Stimulated activated naive CD8-positive, alpha-beta T cell treated with anti-CD3 and anti-CD28 coated beads, Interleukin-15, amount 100 ng/mL, for 72 hours (primary cell): Measurements from ENCODE around the gene MGST1.
"Not testable (repeated sequence)": the region's sequence is repeated elsewhere in the genome, so short reads cannot be mapped to it uniquely, and the experiment has no call there.

Source experiments
- ATAC-seq: fragments of 150-1000 bp; cut with Tn5 transposase; 2 replicates; pipeline ENCODE4 v1.10.0; 2021; ENCODE audit warnings: mild to moderate bottlenecking, moderate library complexity
- DNase-seq, 2 donors: peaks; one replicate each; pipeline ENCODE4 v3.0.0; 2021 to 2022
- H3K27ac Mint-ChIP-seq, 2 donors: one replicate each; pipeline ENCODE4 v1.8.0; 2022; ENCODE audit warnings: mild to moderate bottlenecking in 2 of 2, mixed read lengths in 2 of 2, moderate library complexity in 2 of 2
- H3K27me3 Mint-ChIP-seq: one replicate; pipeline ENCODE4 v1.8.0; 2022; ENCODE audit warnings: mixed read lengths
- H3K4me1 Mint-ChIP-seq: one replicate; pipeline ENCODE4 v1.8.0; 2022; ENCODE audit warnings: mild to moderate bottlenecking, mixed read lengths
- H3K4me3 Mint-ChIP-seq, 2 donors: one replicate each; pipeline ENCODE4 v1.8.0; 2022; ENCODE audit warnings: mild to moderate bottlenecking in 2 of 2, mixed read lengths in 2 of 2, moderate library complexity in 1 of 2
- H3K9me3 Mint-ChIP-seq, 2 donors: one replicate each; pipeline ENCODE4 v1.8.0; 2022; ENCODE audit warnings: mixed read lengths in 2 of 2

The MGST1 gene

GRCh38 chr12:16384732-16385131, 37.3 kb downstream of the MGST1 start:
- Mint-ChIP-seq H3K4me3 (no peak overlapping the region), H3K27ac (no peak overlapping the region), H3K9me3 (no peaks in the 10 kb centered on the region), H3K4me1 (no peaks in the 10 kb centered on the region), H3K27me3 (no peaks in the 10 kb centered on the region)
- DNase-seq (no peak), ATAC-seq (no peak)

DNA sequence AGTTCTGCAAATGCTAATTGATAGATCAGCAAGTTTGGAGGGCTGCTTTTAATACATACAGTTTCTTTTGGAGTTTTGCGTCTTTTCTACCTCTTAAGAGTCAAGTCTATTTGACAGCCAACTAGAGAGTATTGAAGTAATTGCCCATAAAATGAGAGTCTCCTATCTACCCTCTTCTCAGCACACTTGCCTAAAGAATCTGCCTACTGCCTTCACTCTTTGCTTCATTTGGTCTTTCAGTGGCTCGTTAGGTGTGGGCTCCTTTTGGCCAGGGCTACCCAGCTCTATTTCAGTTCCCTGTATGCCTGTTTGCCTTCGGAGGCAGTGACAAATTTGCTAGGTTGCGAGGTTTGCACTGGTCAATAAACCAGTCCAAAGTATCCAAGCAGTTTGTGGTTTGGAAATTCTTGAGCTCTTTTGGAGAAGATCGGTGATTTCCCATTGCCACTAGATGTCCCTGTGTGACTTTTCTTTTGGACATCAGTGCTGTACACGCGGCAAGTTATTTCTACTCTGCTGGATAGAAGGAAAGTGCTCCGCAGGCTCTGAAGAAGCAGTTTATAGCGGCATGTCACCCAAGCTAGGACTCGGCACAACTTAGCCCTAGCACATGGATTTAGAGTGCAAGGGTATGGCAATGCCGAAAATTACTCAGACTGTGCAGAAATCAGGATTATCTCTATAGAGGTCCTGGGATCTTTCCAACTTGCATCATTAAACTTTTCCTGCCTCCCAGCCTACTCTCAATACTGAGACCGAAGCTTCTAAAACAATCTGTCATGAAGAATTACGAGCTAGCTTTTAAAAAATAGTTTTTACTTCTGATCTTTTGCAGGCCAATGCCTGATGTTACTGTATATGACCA, 38.6 kb downstream of the MGST1 start:
- DNase-seq (no peak), ATAC-seq (no peak)
- no peak overlapping the region for H3K27ac Mint-ChIP-seq
- H3K4me3 Mint-ChIP-seq, result no peak overlapping the region
- H3K9me3 Mint-ChIP-seq, result no peaks in the 10 kb centered on the region
- no peaks in the 10 kb centered on the region for H3K4me1 Mint-ChIP-seq
- no peaks in the 10 kb centered on the region for H3K27me3 Mint-ChIP-seq

DNA sequence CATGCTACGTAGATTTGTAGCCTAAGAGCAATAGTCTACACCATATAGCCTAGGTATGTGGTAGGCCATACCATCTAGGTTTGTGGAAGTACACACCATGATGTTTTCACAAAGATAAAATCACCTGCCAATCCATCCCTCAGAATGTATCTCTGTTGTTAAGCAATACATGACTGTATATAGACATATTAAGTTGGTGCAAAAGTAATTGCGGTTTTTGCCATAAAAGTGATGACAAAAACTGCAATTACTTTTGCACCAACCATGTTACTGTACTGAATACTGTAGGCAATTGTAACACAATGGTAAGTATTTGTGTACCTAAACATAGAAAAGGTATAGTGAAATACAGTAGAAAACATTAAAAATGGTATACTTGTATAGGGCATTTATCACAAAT, 40.5 kb downstream of the MGST1 start:
- no peak overlapping the region for H3K27ac Mint-ChIP-seq
- no peaks in the 10 kb centered on the region for H3K4me1 Mint-ChIP-seq
- H3K4me3 Mint-ChIP-seq, result no peak overlapping the region
- no peaks in the 10 kb centered on the region for H3K9me3 Mint-ChIP-seq
- no peaks in the 10 kb centered on the region for H3K27me3 Mint-ChIP-seq
- no peak for DNase-seq
- no peak for ATAC-seq

- Mint-ChIP-seq H3K4me3 (no peak overlapping the region), H3K27ac (no peak overlapping the region)
- no peak for DNase-seq
Observed at GRCh38 chr12:16389594-16389993, 42.1 kb downstream of the MGST1 start.

GRCh38 chr12:16392846-16393535, 45.5 kb downstream of the MGST1 start:
- H3K27me3 Mint-ChIP-seq, result no peaks in the 10 kb centered on the region
- ATAC-seq, result no peak
- peaks cover 5 to 6% of the 10 kb centered on the region in 2 donors for H3K9me3 Mint-ChIP-seq
- no peak for DNase-seq
- H3K4me3 Mint-ChIP-seq, result no peak overlapping the region
- H3K4me1 Mint-ChIP-seq, result no peaks in the 10 kb centered on the region
- H3K27ac Mint-ChIP-seq, result no peak overlapping the region

More at GRCh38 chr12:16389594-16389993, 42.1 kb downstream of the MGST1 start:
- Mint-ChIP-seq H3K4me1 (no peaks in the 10 kb centered on the region), H3K9me3 (peaks cover 0 to 5% of the 10 kb centered on the region in 2 donors), H3K27me3 (no peaks in the 10 kb centered on the region)
- no peak for ATAC-seq

DNA sequence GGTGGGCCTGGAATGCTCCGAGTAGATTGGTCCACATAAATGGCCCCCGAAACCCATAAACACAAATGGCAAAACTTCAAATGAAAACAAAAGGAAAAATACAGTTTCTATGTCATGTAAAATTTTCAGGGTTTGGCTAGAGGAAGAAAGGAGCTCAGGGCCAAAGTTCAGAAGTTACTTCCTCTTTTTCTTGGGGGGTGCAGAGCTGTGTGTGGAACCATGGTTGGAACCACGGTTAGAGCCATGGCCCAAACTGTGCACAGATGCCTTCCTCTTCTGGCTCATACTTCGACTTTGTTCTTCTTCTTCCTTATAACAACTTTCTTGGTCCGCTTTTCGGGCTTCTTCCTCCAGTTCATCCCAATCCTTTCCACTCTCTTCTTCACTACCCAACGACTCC, 51.7 kb downstream of the MGST1 start:
- H3K4me1 Mint-ChIP-seq, result no peaks in the 10 kb centered on the region
- ATAC-seq (no peak), DNase-seq (no peak)
- H3K9me3 Mint-ChIP-seq, result peaks cover 5 to 6% of the 10 kb centered on the region in 2 donors
- H3K27me3 Mint-ChIP-seq, result no peaks in the 10 kb centered on the region
- H3K4me3 Mint-ChIP-seq, result no peak overlapping the region
- H3K27ac Mint-ChIP-seq, result no peak overlapping the region

DNA sequence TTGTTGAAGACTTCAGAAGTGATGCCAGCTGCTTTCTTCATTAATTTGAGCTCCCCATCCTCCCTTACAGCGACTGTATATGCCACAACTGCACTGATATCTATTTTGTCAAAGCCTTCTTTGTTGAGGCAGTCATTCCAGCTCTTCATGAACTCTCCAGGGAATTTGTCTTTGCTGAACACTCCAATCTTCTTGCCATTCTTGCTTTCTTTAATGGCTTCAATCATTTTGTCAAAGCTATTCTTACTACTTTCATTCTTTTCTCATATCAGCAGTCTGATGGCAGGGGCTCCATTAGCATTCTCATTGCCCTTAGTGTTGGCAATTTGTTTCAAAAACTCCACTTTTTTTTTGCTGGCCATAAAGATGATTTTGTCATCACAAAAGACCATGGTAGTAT, 54.4 kb downstream of the MGST1 start:
- H3K4me1 Mint-ChIP-seq, H3K4me3 Mint-ChIP-seq, ATAC-seq, H3K27ac Mint-ChIP-seq, H3K27me3 Mint-ChIP-seq, DNase-seq, H3K9me3 Mint-ChIP-seq: not testable (repeated sequence)

- ATAC-seq, result no peak
- DNase-seq, result no peak
- no peak overlapping the region for H3K27ac Mint-ChIP-seq
- H3K9me3 Mint-ChIP-seq, result peaks cover 10 to 13% of the 10 kb centered on the region in 2 donors
- no peaks in the 10 kb centered on the region for H3K27me3 Mint-ChIP-seq
- no peaks in the 10 kb centered on the region for H3K4me1 Mint-ChIP-seq
- no peak overlapping the region for H3K4me3 Mint-ChIP-seq
Observed at GRCh38 chr12:16407346-16407745, 59.9 kb downstream of the MGST1 start.
